SK-N-SH (cell line): Measurements from ENCODE around the gene PRKCD.

Experiments
- CTCF ChIP-seq: fragments of 200-600 bp; sonication (generic); IDR thresholded peaks from 2 replicates; pipeline ENCODE4 v1.6.1; 2017; ENCODE audit warnings: antibody characterized with exemption, mild to moderate bottlenecking, moderate library complexity
- MAX ChIP-seq: IDR thresholded peaks from 2 replicates; pipeline ENCODE4 v1.4.0; 2012; ENCODE audit warnings: low read depth
- MXI1 ChIP-seq: IDR thresholded peaks from 2 replicates; pipeline ENCODE4 v1.6.1; 2012; ENCODE audit warnings: mild to moderate bottlenecking, low read depth, low read length, improper control_type of control experiment

GRCh38 chr3:53166206-53166605 lies 5.2 kb downstream of the PRKCD start:
- TF ChIP-seq MAX (no peak), MXI1 (no peak), CTCF (no peak)
